Panc1 (cell line): ENCODE results near the gene CRB3.

ENCODE experiments used
- CTCF ChIP-seq: fragments of 450-650 bp; IDR thresholded peaks from 2 replicates; pipeline ENCODE4 v1.5.1; 2017; ENCODE audit warnings: mild to moderate bottlenecking
- POLR2AphosphoS5 ChIP-seq: IDR thresholded peaks from 2 replicates; pipeline ENCODE4 v1.6.1; 2012; ENCODE audit warnings: mild to moderate bottlenecking, low read depth, low read length, moderate library complexity
- REST ChIP-seq, 2 experiments: IDR thresholded peaks; 2 replicates each; pipeline ENCODE4 v1.6.1; 2011 to 2012; ENCODE audit warnings: low read depth in 2 of 2, control low read depth in 1 of 2, low read length in 1 of 2, mild to moderate bottlenecking in 1 of 2, moderate library complexity in 1 of 2; ENCODE audit not compliant: insufficient read depth in 1 of 2
- SIN3A ChIP-seq: IDR thresholded peaks from 2 replicates; pipeline ENCODE4 v1.6.1; 2012; ENCODE audit warnings: low read depth, mild to moderate bottlenecking, low read length, moderate library complexity, borderline replicate concordance; ENCODE audit not compliant: insufficient read depth

GRCh38 chr19:6452223-6452614 is 11.9 kb upstream of the CRB3 start:
- TF ChIP-seq CTCF (no peak), POLR2AphosphoS5 (no peak), REST (IDR thresholded peaks at IDR 0.05; ENCODE audit: insufficient read depth in 1 of 2, low read depth in 2 of 2, low read length in 1 of 2) (no peak), SIN3A (no peak)
